Activated naive CD4-positive, alpha-beta T cell treated with anti-CD3 and anti-CD28 coated beads, Interleukin-2, amount 50 U/mL, for 24 hours (primary cell): ENCODE data around the gene SLC12A8.

Experiments used
- H3K27ac Mint-ChIP-seq: one replicate; pipeline ENCODE4 v1.8.0; 2021; ENCODE audit warnings: mild to moderate bottlenecking, mixed read lengths
- H3K27me3 Mint-ChIP-seq: one replicate; pipeline ENCODE4 v1.8.0; 2021; ENCODE audit warnings: mixed read lengths
- H3K36me3 Mint-ChIP-seq: one replicate; pipeline ENCODE4 v1.8.0; 2021; ENCODE audit warnings: mixed read lengths
- H3K4me1 Mint-ChIP-seq: one replicate; pipeline ENCODE4 v1.8.0; 2021; ENCODE audit warnings: mixed read lengths
- H3K4me3 Mint-ChIP-seq: one replicate; pipeline ENCODE4 v1.8.0; 2021; ENCODE audit warnings: mild to moderate bottlenecking, mixed read lengths
- H3K9me3 Mint-ChIP-seq: one replicate; pipeline ENCODE4 v1.8.0; 2021; ENCODE audit warnings: mixed read lengths

The SLC12A8 gene

DNA sequence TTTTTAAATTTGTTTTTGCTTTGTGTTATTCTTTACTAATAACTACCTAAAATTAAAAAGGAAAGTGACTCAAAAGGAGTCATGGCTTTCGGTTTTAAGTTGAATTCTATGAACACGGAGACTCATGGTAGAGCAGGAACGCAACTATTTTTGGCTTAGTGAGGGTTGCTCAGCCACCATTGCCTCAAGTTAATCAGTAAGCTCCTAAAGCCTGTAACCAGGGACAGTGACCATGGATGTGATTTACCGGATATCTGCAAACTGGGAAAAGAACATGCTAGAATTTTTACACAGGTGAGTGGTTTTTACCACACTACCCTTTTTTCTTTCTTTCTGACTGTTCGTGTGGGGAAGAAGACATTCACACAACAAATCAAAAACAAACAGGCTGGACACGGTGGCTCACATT lies 11.8 kb downstream of the SLC12A8 start:
- Mint-ChIP-seq H3K36me3 (no peaks in the 10 kb centered on the region), H3K27me3 (peaks cover 1% of the 10 kb centered on the region), H3K9me3 (no peaks in the 10 kb centered on the region), H3K4me3 (no peak overlapping the region), H3K4me1 (no peaks in the 10 kb centered on the region), H3K27ac (no peak overlapping the region)

DNA sequence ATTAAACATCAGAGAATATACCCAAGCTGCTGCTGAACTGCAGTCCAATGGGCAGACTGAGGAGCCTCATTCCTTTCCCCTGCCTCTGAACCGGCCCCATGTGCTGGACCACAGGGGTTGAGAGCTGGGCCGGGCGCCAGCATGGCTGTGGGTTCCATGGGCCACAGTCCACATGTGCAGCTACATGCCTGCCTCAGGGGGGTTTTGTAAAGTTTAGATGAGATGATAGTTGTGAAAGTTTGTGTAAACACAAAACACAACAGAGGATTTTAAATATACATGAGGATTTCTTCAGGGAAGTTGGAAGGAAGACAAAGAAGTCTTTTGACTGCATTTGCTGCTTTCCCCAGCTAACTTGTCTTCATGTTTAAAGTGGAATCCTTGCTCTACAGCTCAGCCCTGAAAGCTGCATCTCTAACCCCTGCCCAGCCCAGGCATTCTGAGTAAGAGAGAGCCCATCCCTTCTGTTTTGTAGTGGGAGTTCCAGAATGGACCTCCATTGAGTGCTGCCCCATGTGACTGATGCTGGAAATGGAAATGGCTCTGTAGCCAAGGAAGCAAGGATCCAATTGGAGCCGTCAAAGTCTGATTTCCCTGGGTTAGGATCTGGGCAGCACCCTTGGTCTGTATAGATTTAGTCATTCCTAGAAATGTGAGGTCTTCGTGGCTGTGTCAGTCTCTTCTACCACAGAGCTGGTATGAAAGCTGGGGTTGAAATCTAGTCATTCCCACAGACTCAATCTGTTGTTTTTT lies 17.5 kb downstream of the SLC12A8 start:
- H3K27ac Mint-ChIP-seq = no peak overlapping the region
- H3K4me1 Mint-ChIP-seq = no peaks in the 10 kb centered on the region
- H3K27me3 Mint-ChIP-seq = no peaks in the 10 kb centered on the region
- no peaks in the 10 kb centered on the region for H3K36me3 Mint-ChIP-seq
- H3K4me3 Mint-ChIP-seq = no peak overlapping the region
- H3K9me3 Mint-ChIP-seq = no peaks in the 10 kb centered on the region

DNA sequence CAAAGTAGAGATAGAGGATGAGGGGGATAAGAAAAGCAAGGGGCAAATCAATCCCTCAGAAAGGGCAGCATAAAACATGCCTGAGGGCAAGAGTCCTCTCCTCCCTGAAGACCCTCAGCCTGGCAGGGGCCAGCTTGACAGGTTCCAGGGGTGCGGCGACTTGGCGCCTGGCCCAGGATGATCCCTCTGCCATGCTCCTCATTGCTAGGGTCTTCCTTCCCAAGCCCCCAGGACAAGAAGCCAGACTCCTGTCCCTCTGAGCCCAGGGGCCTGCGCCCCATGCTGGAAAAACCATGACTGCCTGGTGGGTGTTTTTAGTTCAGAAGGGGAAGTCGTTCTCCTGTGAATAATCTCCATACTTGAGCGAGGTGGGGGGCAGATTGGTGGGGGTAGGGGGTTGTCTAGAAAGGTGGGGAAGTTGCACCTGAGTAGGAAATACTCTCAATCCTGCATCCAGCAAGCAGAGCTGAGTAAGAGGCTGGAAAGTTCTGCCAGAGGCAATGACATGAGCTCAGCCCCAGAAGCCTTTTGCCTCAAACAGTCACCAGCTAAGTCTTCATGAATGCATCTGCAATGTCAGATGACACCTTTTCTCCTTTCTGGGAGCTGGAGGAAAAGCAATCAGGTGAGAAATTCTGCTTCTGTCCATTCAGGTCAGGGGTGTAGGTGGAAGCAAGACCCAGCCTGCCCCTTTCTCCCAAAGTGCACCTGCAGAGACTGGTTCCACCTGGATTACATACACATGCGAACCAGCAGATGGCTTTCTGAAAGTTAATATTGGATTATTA lies 18.3 kb downstream of the SLC12A8 start:
- Mint-ChIP-seq H3K4me1 (no peaks in the 10 kb centered on the region), H3K36me3 (no peaks in the 10 kb centered on the region), H3K4me3 (no peak overlapping the region), H3K9me3 (no peaks in the 10 kb centered on the region), H3K27ac (no peak overlapping the region), H3K27me3 (no peaks in the 10 kb centered on the region)

DNA sequence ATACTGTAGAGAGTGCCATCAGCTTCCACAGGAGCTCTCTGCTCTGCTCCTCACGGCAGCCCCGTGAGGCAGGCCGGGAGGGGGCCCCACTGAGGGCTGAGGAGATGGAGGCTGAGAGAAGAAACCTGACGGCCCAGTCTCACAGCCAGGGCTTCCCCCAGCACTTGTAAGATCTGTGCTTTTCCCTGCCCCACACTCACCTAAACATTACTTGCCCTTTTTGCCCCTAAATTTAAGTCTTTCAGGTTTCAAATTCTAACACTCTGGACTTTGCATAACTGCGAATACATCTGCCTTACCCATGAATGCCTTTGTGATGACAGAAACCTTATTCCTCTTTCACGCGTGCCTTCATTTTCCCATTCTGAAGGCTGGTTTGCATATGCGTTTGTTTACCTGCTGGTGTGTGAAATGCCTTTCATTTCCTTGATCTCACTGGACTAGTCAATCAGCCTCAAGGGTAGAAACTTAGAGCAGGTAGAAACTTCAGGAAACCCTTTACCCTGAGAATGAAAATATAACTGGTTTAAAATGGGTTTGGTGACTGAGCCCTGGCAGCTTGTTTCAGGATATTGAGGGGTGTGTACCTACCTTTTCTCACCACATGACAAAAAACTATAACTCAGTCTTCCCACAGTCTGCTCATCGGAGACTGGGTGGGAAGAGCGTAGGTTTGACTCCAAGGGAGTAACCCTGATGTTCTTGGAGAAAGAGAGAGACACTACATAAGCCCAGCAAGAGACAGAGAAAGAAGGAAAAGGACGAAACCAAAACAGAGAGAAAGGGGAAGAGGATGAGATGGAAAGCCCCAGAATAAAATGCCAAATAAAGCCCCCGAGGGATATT lies 20.1 kb downstream of the SLC12A8 start:
- Mint-ChIP-seq H3K4me1 (no peaks in the 10 kb centered on the region), H3K36me3 (no peaks in the 10 kb centered on the region), H3K4me3 (no peak overlapping the region), H3K27ac (no peak overlapping the region), H3K9me3 (no peaks in the 10 kb centered on the region), H3K27me3 (no peaks in the 10 kb centered on the region)

DNA sequence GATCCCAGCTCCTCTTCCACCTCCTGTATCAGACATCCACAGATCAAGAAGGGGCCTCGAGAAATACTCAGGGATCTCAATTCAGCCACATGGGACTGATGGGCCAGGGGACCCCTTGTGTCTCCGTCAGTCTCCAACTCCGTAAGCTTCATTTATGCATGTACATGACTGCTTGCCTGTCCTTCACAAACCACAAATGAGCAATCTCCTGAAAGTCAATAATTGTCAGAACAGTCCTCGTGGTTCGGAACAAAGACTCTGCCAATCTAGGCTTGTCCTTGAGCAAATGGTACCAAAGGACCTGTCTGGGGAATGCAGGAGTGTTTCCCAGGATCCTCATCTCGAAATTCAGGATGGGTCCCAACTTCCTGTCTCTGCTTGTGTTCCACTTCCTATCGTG lies 20.8 kb downstream of the SLC12A8 start:
- H3K27ac Mint-ChIP-seq = no peak overlapping the region

DNA sequence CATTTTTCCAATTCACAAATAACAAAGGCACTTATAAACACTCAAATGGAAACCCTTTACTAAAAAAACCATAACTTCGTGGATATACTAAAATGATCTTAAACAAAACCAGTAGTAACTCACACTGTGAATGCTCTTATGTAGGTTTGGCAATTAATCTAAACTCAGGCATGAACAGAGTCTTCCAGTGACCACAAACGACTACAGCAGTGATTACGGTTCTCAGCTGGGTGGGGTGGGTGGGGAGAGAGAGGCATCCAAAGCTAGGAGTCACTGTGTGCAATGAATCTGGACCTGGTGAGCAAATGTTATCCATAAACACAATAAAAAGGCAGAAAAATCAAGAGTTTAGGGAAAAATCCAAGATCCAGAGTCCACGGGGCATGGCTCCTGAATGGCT lies 21.3 kb downstream of the SLC12A8 start:
- Mint-ChIP-seq H3K27ac (no peak overlapping the region), H3K4me3 (no peak overlapping the region), H3K9me3 (no peaks in the 10 kb centered on the region)

More for the DNA sequence above, 20.8 kb downstream of the SLC12A8 start:
- Mint-ChIP-seq H3K4me3 (no peak overlapping the region), H3K36me3 (no peaks in the 10 kb centered on the region), H3K4me1 (no peaks in the 10 kb centered on the region), H3K9me3 (no peaks in the 10 kb centered on the region), H3K27me3 (no peaks in the 10 kb centered on the region)

DNA sequence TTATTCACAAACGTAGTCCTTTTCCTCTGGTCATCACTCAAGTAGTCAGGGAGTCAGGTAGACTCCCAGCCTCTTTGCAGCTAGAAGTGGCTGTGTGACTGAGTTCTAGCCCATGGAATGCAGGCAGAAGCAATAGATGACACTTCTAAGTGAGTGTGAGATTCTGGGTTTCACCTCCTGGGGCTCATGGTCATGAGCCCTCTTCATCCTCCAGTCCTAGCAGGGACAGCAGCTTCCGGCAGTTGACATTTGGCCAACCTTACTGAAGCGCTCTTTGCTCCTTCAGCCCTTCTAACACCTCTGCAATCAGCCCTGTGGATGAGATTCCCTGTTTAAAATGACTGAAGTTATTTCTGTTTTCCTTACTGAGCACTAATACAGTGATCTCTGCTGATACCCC lies 21.8 kb downstream of the SLC12A8 start:
- Mint-ChIP-seq H3K4me3 (no peak overlapping the region), H3K27me3 (no peaks in the 10 kb centered on the region), H3K36me3 (no peaks in the 10 kb centered on the region), H3K9me3 (no peaks in the 10 kb centered on the region), H3K27ac (no peak overlapping the region), H3K4me1 (peaks cover 8% of the 10 kb centered on the region)

More for the DNA sequence above, 21.3 kb downstream of the SLC12A8 start:
- Mint-ChIP-seq H3K4me1 (peaks cover 4% of the 10 kb centered on the region), H3K36me3 (no peaks in the 10 kb centered on the region), H3K27me3 (no peaks in the 10 kb centered on the region)

DNA sequence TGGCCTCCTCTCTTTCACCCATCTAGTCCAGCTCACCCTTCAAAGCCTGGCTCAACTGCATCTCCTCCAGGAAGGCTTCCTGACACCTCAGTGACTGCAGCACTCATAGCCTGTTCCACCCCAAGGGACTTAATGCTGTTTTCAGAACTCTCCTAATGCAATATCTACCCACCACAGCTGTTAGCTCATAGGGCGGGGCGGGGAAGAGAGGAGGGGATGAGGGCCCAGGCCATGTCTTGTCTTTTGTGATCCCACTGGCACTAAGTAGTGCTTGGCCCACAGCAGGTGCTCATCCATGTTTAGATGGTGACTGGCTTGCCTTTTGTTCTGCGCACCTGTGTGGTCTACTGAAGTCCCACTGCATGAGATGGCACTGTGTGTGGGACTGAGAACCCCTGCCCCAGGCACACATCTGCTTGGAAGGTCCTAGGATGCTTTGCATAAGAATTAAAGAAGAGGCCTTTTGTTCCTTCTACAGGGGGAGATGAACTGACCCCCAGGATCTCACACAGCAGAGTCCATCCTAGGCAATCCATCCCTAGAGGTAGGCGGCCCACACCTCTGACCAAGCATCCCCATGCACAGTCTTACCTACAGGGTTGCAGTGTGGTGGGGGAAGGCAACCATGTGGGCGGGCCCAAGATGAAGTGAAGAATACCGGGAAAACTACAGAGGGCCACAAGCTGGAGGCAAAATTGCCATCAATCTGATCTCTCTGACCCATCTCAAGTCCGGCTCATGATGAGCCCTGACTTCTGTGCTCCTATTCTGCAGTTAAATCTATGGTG lies 23.0 kb downstream of the SLC12A8 start:
- H3K27me3 Mint-ChIP-seq = no peaks in the 10 kb centered on the region
- H3K36me3 Mint-ChIP-seq = no peaks in the 10 kb centered on the region
- H3K9me3 Mint-ChIP-seq = no peaks in the 10 kb centered on the region
- H3K4me3 Mint-ChIP-seq = no peak overlapping the region
- H3K27ac Mint-ChIP-seq = no peak overlapping the region
- peaks cover 8% of the 10 kb centered on the region for H3K4me1 Mint-ChIP-seq

DNA sequence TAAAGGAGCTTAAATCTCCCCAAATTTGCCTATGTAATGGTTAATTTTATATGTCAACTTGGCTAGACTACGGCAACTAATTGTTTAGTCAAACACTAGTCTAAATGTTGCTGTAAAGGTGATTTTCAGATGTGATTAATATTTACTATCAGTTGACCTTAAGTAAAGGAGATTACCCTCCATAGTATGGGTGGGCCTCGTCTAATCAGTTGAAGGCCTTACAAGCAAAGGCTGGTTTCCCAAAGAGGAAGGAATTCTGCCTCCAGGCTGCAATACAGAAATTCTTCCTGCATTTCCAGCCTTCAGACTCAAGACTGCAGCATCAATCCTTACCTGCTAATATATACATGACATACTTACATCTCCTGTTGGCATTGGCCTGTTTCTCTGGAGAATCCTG lies 23.6 kb downstream of the SLC12A8 start:
- Mint-ChIP-seq H3K4me1 (peaks cover 8% of the 10 kb centered on the region), H3K9me3 (no peaks in the 10 kb centered on the region), H3K27me3 (no peaks in the 10 kb centered on the region), H3K4me3 (no peak overlapping the region), H3K27ac (no peak overlapping the region), H3K36me3 (no peaks in the 10 kb centered on the region)

DNA sequence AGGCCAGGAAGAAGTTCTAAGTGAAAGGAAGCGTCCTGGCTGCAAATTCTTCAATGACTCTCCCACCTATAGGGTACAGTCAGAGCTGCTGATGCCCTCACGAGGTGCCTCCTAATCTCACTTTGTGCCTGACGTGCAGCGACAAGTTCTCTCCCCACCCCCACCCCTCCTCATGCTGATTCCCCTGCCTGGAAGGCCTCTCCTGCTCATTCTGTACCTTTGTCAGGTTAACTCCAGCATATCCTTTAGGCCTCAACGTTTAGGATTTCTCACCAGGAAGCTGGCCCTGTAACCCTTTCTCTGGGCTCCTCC lies 25.0 kb downstream of the SLC12A8 start:
- H3K27me3 Mint-ChIP-seq = no peaks in the 10 kb centered on the region
- H3K36me3 Mint-ChIP-seq = no peaks in the 10 kb centered on the region
- H3K27ac Mint-ChIP-seq = no peak overlapping the region
- H3K4me3 Mint-ChIP-seq = no peak overlapping the region
- peaks cover 8% of the 10 kb centered on the region for H3K4me1 Mint-ChIP-seq
- no peaks in the 10 kb centered on the region for H3K9me3 Mint-ChIP-seq

DNA sequence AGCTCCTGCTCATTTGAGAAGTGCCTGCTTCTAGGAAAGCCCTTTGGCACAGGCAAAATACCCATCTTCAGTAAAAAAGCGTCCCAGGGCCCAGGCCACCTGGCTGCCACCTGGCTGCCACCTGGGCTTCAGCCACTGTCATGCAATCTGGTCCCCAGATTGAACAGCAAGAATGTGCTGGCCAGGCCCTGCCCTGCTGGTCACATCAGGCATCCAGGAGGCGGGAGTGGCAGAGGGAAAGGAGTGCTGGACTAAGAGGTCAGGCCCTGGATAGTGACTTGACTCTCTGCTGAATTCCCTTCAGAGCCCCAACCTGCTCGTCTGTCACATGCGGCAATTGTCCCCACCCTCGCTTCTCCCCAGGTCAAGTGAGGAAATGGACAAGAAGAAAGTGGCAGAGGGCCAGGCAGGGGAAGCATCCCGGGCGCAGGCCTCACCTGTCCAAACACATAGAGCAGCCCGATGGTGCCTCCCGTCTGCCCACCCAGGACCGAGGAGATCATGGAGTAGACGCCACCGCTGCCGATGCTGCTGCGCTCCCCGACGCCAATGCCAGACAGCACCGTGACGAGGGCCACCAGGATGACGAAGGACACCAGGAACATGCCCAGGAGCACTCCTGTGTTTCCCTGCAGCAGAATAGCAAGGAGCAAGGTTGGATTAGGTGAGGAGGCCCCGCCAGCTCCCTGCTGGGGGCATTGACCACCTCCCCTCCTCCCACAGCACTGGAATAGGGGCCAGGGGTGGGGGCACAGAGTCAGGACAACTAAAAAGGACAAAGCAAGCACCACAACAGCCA lies 25.5 kb downstream of the SLC12A8 start:
- no peaks in the 10 kb centered on the region for H3K27me3 Mint-ChIP-seq
- no peak overlapping the region for H3K27ac Mint-ChIP-seq
- no peaks in the 10 kb centered on the region for H3K36me3 Mint-ChIP-seq
- H3K4me1 Mint-ChIP-seq = peaks cover 8% of the 10 kb centered on the region
- H3K9me3 Mint-ChIP-seq = no peaks in the 10 kb centered on the region
- no peak overlapping the region for H3K4me3 Mint-ChIP-seq

DNA sequence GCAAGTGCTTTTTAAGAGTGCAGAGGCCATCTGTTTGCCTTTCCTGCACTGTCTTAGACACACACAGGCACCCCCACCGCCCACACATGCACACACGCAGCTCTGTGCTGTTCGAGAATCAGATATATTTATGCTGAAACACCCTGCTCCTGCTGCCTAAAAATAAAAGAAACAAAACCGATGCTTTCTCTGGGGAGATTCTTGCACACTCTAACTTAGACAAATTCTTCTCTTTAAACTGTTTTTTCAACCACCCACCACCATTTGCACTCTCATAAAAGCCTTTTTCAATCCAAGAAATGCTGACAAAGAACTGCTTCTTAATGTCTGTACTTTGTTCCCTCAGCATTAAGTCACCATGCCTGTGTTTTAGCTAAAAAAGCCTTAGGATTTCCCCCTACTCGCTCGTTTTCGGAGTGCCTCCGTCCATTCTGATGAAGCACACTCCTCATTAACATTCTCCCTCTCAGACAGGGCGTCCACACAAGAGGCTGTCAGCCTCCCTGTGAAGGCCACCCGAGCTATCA lies 26.2 kb downstream of the SLC12A8 start:
- Mint-ChIP-seq H3K27ac (no peak overlapping the region), H3K27me3 (no peaks in the 10 kb centered on the region), H3K4me3 (no peak overlapping the region), H3K4me1 (peaks cover 8% of the 10 kb centered on the region), H3K9me3 (no peaks in the 10 kb centered on the region), H3K36me3 (no peaks in the 10 kb centered on the region)

DNA sequence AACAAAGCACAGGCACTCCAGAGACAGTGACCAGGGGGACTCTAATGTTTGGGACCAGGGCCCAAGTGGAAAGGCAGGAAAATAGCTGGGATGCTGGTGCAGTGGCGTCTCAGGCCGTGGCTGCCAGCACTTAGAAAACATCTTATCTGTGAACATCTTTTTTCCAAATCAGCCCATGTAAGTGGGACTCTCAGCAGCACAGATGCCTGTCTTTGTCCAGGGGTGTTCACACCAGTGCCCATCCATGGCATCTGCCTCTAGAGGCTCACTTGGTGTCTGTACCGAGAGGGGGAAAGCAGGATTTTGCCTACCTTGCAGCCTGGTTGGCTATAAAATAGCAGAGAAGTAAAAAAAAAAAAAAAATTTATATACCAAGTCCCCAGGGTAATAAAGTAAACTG lies 26.7 kb downstream of the SLC12A8 start:
- H3K27ac Mint-ChIP-seq = no peak overlapping the region
- H3K4me1 Mint-ChIP-seq = peaks cover 8% of the 10 kb centered on the region
- H3K4me3 Mint-ChIP-seq = no peak overlapping the region
- no peaks in the 10 kb centered on the region for H3K27me3 Mint-ChIP-seq
- H3K36me3 Mint-ChIP-seq = no peaks in the 10 kb centered on the region
- no peaks in the 10 kb centered on the region for H3K9me3 Mint-ChIP-seq

DNA sequence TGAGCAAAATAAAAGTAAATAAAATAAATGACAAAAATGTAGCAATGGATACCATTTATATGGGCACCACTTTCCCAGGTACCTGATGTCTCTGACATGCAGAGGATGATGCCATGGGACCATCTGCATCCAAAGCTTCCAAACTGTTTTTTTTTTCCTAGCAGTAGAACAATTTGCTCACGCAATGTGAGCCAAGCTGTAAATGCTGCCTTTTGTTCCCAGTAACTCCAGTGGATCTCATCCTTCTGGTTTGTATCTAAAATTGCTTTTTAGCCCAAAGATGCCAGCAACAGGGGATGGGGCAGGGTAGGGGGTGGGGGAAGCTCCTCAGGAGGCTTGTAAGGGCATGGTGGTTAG lies 32.7 kb downstream of the SLC12A8 start:
- H3K27me3 Mint-ChIP-seq = no peaks in the 10 kb centered on the region
- H3K27ac Mint-ChIP-seq = no peak overlapping the region
- no peaks in the 10 kb centered on the region for H3K9me3 Mint-ChIP-seq
- no peak overlapping the region for H3K4me3 Mint-ChIP-seq
- no peaks in the 10 kb centered on the region for H3K4me1 Mint-ChIP-seq
- H3K36me3 Mint-ChIP-seq = peaks cover 2% of the 10 kb centered on the region
